ENCODE data around the gene ZNF276. TPM values are rescaled to one million over a fixed set of nuclear protein-coding genes. Genes with fewer than 3 reads are reported as not detected.
"Not testable (repeated sequence)": the region's sequence is repeated elsewhere in the genome, so short reads cannot be mapped to it uniquely, and the experiment has no call there.

Gene ZNF276
- total RNA-seq, 1 experiment from 2014 or later = 6.8 TPM

DNA sequence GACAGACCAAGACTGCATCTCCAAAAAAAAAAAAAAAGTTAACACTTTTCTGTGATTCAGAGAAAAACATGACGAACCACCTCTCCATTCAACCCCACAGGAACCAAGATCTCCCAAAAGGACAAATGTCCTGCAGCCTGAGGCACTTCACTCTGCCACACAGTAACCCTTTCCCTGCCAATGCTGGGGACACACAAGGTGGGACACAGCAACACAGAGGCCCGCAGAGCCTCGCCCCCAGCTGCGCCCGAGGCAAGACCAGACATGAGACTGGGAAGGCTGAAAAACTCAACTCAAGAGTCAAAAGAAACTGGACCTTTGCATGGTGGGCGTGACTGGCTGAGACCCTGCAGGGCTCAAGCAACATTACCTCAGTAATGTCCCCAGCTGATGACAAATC is 61.2 kb downstream of the ZNF276 start:
- DNase-seq (ENCODE audit: low read depth) = no peak

DNA sequence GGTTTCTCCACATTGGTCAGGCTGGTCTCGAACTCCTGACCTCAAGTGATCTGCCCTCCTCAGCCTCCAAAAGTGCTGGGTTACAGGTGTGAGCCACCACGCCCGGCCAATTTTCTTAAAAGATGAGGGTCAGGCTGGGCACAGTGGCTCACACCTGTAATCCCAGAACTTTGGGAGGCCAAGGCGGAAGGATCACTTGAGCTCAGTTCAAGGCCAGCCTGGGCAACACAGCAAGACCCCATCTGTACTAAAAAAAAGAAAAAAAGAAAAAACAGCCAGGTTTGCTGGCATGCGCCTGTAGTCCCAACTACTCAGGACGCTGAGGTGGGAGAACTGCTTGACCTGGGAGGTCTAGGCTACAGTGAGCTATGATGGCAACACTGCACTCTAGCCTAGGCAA is 62.6 kb downstream of the ZNF276 start:
- DNase-seq (ENCODE audit: low read depth) = not testable (repeated sequence)

DNA sequence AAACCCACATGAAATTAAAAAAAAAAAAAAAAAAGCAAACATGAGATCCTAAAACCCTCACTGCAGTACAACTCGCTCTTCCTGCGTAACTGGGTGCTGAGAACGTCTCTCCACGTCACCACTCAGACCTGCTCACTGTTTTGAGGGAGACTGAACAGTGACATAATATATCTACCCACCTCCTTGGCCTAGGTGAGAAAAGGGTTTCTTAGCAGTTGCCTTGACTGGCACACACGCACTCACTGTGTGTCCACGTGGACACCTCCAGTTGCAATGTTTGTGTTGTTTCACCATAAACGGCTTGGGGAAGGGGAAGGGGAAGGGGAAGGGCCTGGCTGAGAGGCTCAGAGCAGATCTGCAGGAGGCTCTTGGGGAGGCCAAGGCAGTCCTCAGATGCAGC is 63.1 kb downstream of the ZNF276 start:
- DNase-seq (ENCODE audit: low read depth) = no peak

DNA sequence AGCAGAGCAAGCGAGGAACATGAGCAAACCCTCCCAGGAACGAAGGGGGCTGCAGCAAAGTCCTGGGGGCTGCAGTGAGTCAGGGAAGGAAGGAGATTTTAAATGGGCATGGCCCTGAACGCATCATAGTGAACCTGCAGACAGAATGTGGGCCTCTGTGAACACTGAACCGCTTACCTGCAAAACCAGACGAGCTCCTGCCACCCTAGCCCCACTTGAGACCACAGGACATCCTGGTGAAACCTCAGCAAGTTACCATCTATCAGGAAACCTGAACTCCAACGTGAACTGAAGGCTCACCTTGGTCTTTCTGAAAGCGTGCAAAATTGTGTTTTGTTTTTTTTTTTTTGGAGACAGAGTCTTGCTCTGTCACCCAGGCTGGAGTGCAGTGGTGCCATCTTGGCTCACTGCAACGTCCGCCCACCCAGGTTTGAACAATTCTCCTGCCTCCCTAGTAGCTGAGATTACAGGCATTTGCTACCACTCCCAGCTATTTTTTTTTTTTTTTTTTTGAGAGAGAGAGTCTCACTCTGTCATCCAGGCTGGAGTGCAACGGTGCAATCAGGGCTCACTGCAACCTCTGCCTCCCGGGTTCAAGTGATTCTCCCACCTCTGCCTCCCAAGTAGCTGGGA is 64.3 kb downstream of the ZNF276 start:
- no peak for DNase-seq (ENCODE audit: low read depth)

DNA sequence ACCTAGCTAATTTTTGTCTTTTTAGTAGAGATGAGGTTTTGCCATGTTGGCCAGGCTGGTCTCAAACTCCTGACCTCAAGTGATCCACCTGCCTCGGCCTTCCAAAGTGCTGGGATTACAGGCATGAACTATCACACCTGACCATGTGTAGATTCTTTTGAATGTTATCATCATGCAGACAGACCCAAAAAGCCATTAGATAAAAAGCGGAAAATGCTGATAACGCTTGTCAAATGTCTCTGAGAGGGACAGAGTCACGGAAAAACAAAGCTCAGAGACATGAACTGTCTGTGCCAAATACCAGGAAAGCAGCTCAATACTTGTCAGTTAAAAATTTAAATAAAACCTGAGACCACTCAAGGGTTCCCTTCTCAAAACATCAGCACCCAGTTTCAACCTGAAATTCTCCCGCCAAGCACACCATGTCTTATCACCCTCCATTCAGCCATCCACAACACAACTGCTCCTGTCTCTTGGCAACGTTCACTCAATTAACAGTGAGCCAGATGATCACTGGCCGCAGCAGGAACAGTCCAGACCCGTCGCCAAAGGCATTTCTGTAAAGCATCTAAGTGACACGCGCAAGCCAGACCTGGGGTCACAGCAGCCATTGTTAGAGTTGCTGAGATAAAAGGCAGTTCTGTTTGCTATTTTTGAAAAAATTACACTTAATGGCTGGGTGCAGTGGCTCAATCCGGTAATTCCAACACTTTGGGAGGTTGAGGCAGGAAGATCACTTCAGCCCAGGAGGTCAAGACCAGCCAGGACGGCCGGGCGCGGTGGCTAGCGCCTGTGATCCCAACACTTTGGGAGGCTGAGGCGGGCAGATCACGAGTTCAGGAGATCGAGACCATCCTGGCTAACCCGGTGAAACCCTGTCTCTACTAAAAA is 65.4 kb downstream of the ZNF276 start:
- no peak for DNase-seq (ENCODE audit: low read depth)

DNA sequence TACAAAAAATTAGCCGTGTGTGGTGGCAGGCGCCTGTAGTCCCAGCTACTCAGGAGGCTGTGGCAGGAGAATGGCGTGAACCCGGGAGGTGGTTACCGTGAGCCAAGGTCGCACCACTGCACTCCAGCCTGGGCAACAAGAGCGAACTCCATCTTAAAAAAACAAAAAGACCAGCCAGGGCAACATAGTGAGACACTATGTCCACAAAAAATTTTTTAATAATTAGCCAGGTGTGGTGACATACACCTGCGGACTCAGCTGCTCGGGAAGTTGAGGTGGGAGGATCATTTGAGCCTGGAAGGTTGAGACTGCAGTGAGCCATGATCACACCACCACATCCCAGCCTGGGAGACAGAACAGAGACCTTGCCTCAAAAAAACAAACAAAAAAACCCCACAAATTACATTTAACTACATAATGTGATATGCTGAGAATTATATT is 66.0 kb downstream of the ZNF276 start:
- DNase-seq (ENCODE audit: low read depth) = no peak

Other genes starting within 250 kb of the ZNF276 start
- 31.2 and 38.4 TPM in 2 replicates for gene ANKRD11, start 231.0 kb upstream of the ZNF276 start, total RNA-seq (2014; rRNA removed; shearing (Covaris generic))
- gene SPG7, start 213.1 kb upstream of the ZNF276 start, total RNA-seq (2014; rRNA removed; shearing (Covaris generic)) = 50.3 and 79.9 TPM in 2 replicates
- gene RPL13, start 160.9 kb upstream of the ZNF276 start, total RNA-seq (2014; rRNA removed; shearing (Covaris generic)) = 2,032 and 3,331 TPM in 2 replicates
- 1.3 and 2.6 TPM in 2 replicates for gene CPNE7, start 145.8 kb upstream of the ZNF276 start, total RNA-seq (2014; rRNA removed; shearing (Covaris generic))
- gene DPEP1, start 107.9 kb upstream of the ZNF276 start, total RNA-seq (2014; rRNA removed; shearing (Covaris generic)) = 0.24 and 0.29 TPM in 2 replicates
- gene CHMP1A, start 63.8 kb upstream of the ZNF276 start, total RNA-seq (2014; rRNA removed; shearing (Covaris generic)) = 115 and 120 TPM in 2 replicates
- 5.5 and 9.6 TPM in 2 replicates for gene SPATA33, start 63.7 kb upstream of the ZNF276 start, total RNA-seq (2014; rRNA removed; shearing (Covaris generic))
- gene CDK10, start 34.8 kb upstream of the ZNF276 start, total RNA-seq (2014; rRNA removed; shearing (Covaris generic)) = 24.5 and 29.0 TPM in 2 replicates
- 9.5 and 15.1 TPM in 2 replicates for gene SPATA2L, start 19.8 kb upstream of the ZNF276 start, total RNA-seq (2014; rRNA removed; shearing (Covaris generic))
- gene VPS9D1, start 639 bp upstream of the ZNF276 start, total RNA-seq (2014; rRNA removed; shearing (Covaris generic)) = 2.8 and 3.5 TPM in 2 replicates
- 28.2 and 33.5 TPM in 2 replicates for gene FANCA, start 95.1 kb downstream of the ZNF276 start, total RNA-seq (2014; rRNA removed; shearing (Covaris generic))
- gene SPIRE2, start 106.9 kb downstream of the ZNF276 start, total RNA-seq (2014; rRNA removed; shearing (Covaris generic)) = 1.8 and 3.3 TPM in 2 replicates
- 72.9 and 93.7 TPM in 2 replicates for gene TCF25, start 152.1 kb downstream of the ZNF276 start, total RNA-seq (2014; rRNA removed; shearing (Covaris generic))
- 2.0 and 2.8 TPM in 2 replicates for gene MC1R, start 197.3 kb downstream of the ZNF276 start, total RNA-seq (2014; rRNA removed; shearing (Covaris generic))
- gene TUBB3, start 201.8 kb downstream of the ZNF276 start, total RNA-seq (2014; rRNA removed; shearing (Covaris generic)) = 229 and 237 TPM in 2 replicates
- gene DEF8, start 227.2 kb downstream of the ZNF276 start, total RNA-seq (2014; rRNA removed; shearing (Covaris generic)) = 97.2 and 143 TPM in 2 replicates